A673 (cell line): Measurements from ENCODE around the gene CHAC2. TPM values are rescaled to one million over a fixed set of nuclear protein-coding genes. Genes with fewer than 3 reads are reported as not detected.
A peak's percentile ranks its signal among the peaks of the same experiment; 100 is the strongest.
"Not testable (repeated sequence)": the region's sequence is repeated elsewhere in the genome, so short reads cannot be mapped to it uniquely, and the experiment has no call there.

Source experiments
- Bru-seq: library from RNA; stranded (reverse); fragments of 400-500 nt; gene quantifications from one replicate; lab custom pipeline; 2021; lab: Mats Ljungman, UMichigan
- BruChase-seq, 2 experiments: library from RNA; stranded (reverse); fragments of 400-500 nt; gene quantifications; one replicate each; lab custom pipeline; 2021; lab: Mats Ljungman, UMichigan
- BruUV-seq: library from RNA; stranded (reverse); fragments of 400-500 nt; replicated peaks from 2 replicates; lab custom pipeline; 2021; lab: Mats Ljungman, UMichigan
- CTCF ChIA-PET: fragments of 300-600 bp; sonication (Branson Sonifier 250); formaldehyde crosslinking; loops from one replicate; lab custom pipeline; 2022; ENCODE audit warnings: antibody characterized with exemption; lab: Charles Lee
- POLR2A ChIA-PET: fragments of 300-600 bp; sonication (Branson Sonifier 250); formaldehyde crosslinking; loops from one replicate; lab custom pipeline; 2022; ENCODE audit warnings: antibody characterized with exemption; ENCODE audit not compliant: low non-redundant PET; lab: Charles Lee
- DNase-seq: peaks from one replicate; pipeline ENCODE4 v3.0.0-alpha.2; 2015; ENCODE audit warnings: low spot score
- H3K27ac ChIP-seq: fragments of 200-600 bp; sonication (generic); 2 replicates; pipeline ENCODE4 v1.5.1; 2016; ENCODE audit warnings: mixed run types, low read depth, mild to moderate bottlenecking, mixed read lengths, antibody characterized with exemption, low read length; ENCODE audit not compliant: poor library complexity, severe bottlenecking
- H3K27me3 ChIP-seq: fragments of 200-600 bp; sonication (generic); replicated peaks from 2 replicates; pipeline ENCODE4 v1.6.1; 2017; ENCODE audit warnings: mixed run types, low read depth, mild to moderate bottlenecking, mixed read lengths, antibody characterized with exemption, low read length; ENCODE audit not compliant: insufficient read depth, poor library complexity
- H3K36me3 ChIP-seq: fragments of 200-600 bp; sonication (generic); 2 replicates; pipeline ENCODE4 v1.6.1; 2016; ENCODE audit warnings: mixed run types, mild to moderate bottlenecking, mixed read lengths, antibody characterized with exemption, low read length; ENCODE audit not compliant: insufficient read depth, poor library complexity, severe bottlenecking
- H3K4me1 ChIP-seq: fragments of 200-600 bp; sonication (generic); 2 replicates; pipeline ENCODE4 v1.6.1; 2017; ENCODE audit warnings: mixed run types, mild to moderate bottlenecking, mixed read lengths, antibody characterized with exemption, low read length; ENCODE audit not compliant: insufficient read depth, poor library complexity, severe bottlenecking
- H3K4me3 ChIP-seq: fragments of 200-600 bp; sonication (generic); 2 replicates; pipeline ENCODE4 v1.5.1; 2016; ENCODE audit warnings: low read depth, mixed run types, mild to moderate bottlenecking, mixed read lengths, low read length; ENCODE audit not compliant: poor library complexity, severe bottlenecking
- H3K9me3 ChIP-seq: fragments of 200-600 bp; sonication (generic); 2 replicates; pipeline ENCODE4 v1.6.1; 2016; ENCODE audit warnings: mixed run types, low read depth, mild to moderate bottlenecking, mixed read lengths, antibody characterized with exemption, low read length; ENCODE audit not compliant: poor library complexity, severe bottlenecking
- CTCF ChIP-seq: fragments of 300-800, 200-600 bp; sonication (generic); conservative IDR thresholded peaks from 2 replicates; pipeline ENCODE4 v1.5.1; 2017; ENCODE audit warnings: low read depth, mild to moderate bottlenecking, antibody characterized with exemption, low read length, moderate library complexity, mixed read lengths
- EZH2 ChIP-seq: fragments of 200-600 bp; sonication (generic); IDR thresholded peaks from 2 replicates; pipeline ENCODE4 v1.6.1; 2017; ENCODE audit warnings: borderline replicate concordance, low read depth, mild to moderate bottlenecking, mixed read lengths, antibody characterized with exemption, low read length; ENCODE audit not compliant: poor library complexity, severe bottlenecking
- intact Hi-C: fragments of 100-400 bp; cut with micrococcal nuclease; formaldehyde crosslinking; loops from one replicate; pipeline ENCODE4 v1.10.0; 2022; ENCODE audit not compliant: unreplicated experiment
- long read RNA-seq: library from polyadenylated mRNA; stranded (forward); transcript quantifications from one replicate; pipeline ENCODE4 v2.0.0, GENCODE V29; 2022
- total RNA-seq: library from RNA; stranded (reverse); gene quantifications from 2 replicates; pipeline ENCODE4 v1.2.3, GENCODE V29; 2021

The CHAC2 gene
- total RNA-seq (20.1 and 20.4 TPM in 2 replicates), Bru-seq, nascent RNA (percentile 78 among the genes with signal in this experiment), BruChase-seq, experiment 1, labeled RNA remaining after a 2-hour chase (percentile 75 among the genes with signal in this experiment), BruChase-seq, experiment 2, labeled RNA remaining after a 6-hour chase (percentile 77 among the genes with signal in this experiment)
- long read RNA-seq, transcript CHAC2-201 (3 exons, 1,321 nt), result major isoform, 38 of 51 reads
- long read RNA-seq, partial matches to known transcripts, result 0 of 51 reads
- long read RNA-seq, other reads (novel, unspliced or antisense), result 13 of 51 reads

- no peaks in the 10 kb centered on the region for H3K27me3 ChIP-seq
- no TSS peak for BruUV-seq
- peak within 1 kb of the TSS; percentile 94 for H3K4me3 ChIP-seq
- TF ChIP-seq CTCF (no peak), EZH2 (no peak)
- H3K27ac ChIP-seq, result peak within 1 kb of the TSS; percentile 80
- DNase-seq, result peak; percentile 92
- POLR2A ChIA-PET, result no interaction called here
- peaks cover 15% of the 10 kb centered on the region for H3K36me3 ChIP-seq
- intact Hi-C loops, result no loop called here
- CTCF ChIA-PET, result no interaction called here
- H3K9me3 ChIP-seq, result no peaks in the 10 kb centered on the region
- H3K4me1 ChIP-seq, result peaks cover 19% of the 10 kb centered on the region
These were observed at the start of gene CHAC2 for GRCh38 chr2:53767405-53768241. Gene CHAC2 (plus strand): TSS chr2:53767804. CDS start chr2:53767887, 83 bp downstream.

GRCh38 chr2:53720944-53721343 is 46.7 kb upstream of the CHAC2 start:
- intact Hi-C loops, H3K4me3 ChIP-seq: not testable (repeated sequence)

GRCh38 chr2:53724536-53724935 is 43.1 kb upstream of the CHAC2 start:
- BruUV-seq, result no TSS peak
- ChIA-PET POLR2A (no interaction called here), CTCF (no interaction called here)

More at GRCh38 chr2:53720944-53721343, 46.7 kb upstream of the CHAC2 start:
- H3K9me3 ChIP-seq, DNase-seq, H3K27me3 ChIP-seq, H3K27ac ChIP-seq, CTCF ChIA-PET, H3K4me1 ChIP-seq, BruUV-seq, H3K36me3 ChIP-seq, POLR2A ChIA-PET: not testable (repeated sequence)

More at GRCh38 chr2:53724536-53724935, 43.1 kb upstream of the CHAC2 start:
- H3K36me3 ChIP-seq, result no peaks in the 10 kb centered on the region
- no peaks in the 10 kb centered on the region for H3K27me3 ChIP-seq
- TF ChIP-seq CTCF (no peak), EZH2 (no peak)
- H3K4me3 ChIP-seq, result no peak overlapping the region
- peak; percentile 1 for DNase-seq
- intact Hi-C loops, result no loop called here
- H3K9me3 ChIP-seq, result no peaks in the 10 kb centered on the region
- no peaks in the 10 kb centered on the region for H3K4me1 ChIP-seq
- H3K27ac ChIP-seq, result no peak overlapping the region
